Camera-type eye (tissue), 1 donor: ENCODE measurements around the gene SLC33A1. TPM values are rescaled to one million over a fixed set of nuclear protein-coding genes. Genes with fewer than 3 reads are reported as not detected.

ENCODE experiments used
- total RNA-seq: library from RNA; depleted of rRNA; stranded (reverse); fragments of >200 nt; gene quantifications from one replicate; pipeline ENCODE4 v1.2.3, GENCODE V29; 2014

Gene SLC33A1
- 38.5 TPM for total RNA-seq

DNA sequence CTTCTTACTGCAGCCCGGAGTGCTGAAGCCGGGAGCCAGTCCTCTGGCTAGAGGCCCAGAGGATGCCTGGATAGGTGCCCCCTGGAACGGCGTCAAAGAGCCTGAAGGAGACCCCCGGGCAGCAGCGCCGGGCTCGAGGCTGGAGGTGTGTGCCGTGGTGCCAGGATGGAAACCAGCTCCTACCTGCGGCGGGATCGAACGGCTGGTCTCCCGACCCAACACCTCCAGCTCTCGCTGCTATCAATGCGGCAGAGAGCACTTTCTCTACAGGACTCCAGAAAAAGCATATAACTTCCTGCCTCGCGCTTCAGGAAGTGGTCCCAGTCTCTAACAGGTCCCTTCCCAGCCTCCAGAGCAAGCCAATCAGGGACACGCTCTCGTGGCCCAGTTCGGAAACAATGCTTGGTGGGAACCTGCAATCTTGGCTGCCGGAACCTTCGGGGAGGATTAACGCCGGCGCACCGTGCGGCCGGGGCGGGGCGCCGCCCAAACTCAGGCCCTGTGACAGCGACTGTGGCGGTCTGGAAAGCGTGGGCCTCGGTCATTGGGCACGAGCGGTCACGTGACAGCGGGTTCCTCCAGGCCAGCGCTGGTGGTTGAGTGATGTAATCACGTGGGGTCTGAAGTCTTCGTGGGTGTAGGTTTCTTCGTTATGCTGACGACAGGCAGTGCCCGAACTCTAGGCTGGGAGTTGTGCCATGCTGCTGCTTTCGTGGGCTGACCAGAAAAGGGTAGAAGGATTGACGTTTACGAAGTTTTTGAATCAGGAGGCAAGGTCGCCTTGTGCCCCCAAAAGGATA is at the start of gene SLC33A1:
SLC33A1 (minus strand) TSS at position 287 of the 800 bp plus-strand sequence. CDS start 430 bp downstream, outside the sequence.

DNA sequence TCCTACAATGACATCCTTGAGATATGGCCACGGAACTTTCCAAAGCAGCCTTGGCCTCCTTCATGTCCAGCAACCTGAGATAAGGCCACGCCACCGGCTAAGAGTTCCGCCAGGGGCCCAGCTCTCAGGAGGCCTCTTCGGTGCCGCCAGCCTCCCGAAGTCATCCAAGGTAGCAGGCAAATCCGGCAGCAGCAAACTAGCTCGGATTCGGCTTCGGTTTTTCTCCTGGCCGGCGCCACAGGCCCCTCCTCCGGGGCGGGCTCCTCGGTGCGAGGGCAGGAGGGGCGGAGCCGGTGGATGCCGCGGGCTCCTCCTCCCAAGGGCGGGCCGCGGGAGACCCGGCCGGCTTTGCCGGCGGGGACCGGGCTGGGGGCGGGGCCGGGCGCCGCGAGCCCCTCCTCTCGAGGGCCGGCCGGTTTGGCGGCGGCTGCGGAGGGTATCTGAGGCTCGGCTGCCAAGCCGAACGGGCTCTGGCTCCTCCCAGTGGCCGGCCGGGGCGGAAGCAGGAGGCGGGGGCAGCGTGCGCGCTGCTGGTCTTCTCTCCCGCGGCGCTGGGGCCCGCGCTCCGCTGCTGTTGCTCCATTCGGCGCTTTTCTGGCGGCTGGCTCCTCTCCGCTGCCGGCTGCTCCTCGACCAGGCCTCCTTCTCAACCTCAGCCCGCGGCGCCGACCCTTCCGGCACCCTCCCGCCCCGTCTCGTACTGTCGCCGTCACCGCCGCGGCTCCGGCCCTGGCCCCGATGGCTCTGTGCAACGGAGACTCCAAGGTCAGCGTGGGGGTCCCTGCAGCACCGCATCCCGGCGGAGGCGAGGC is 16.1 kb upstream of the SLC33A1 start, which contains the start of gene GMPS:
GMPS (plus strand) TSS at position 518 of the 812 bp plus-strand sequence; CDS start at position 739, 221 bp downstream.

GRCh38 chr3:155805802-155806618 is 48.2 kb downstream of the SLC33A1 start, which contains the start of gene C3orf33:
Gene C3orf33 (minus strand): TSS chr3:155806278. CDS start chr3:155806252, 26 bp downstream.

Other genes starting within 250 kb of the SLC33A1 start
- gene PLCH1, start 109.4 kb downstream of the SLC33A1 start, total RNA-seq: 35.0 TPM
- 10.0 TPM for gene C3orf33, start 48.1 kb downstream of the SLC33A1 start, total RNA-seq
- gene GMPS, start 16.2 kb upstream of the SLC33A1 start, total RNA-seq: 46.5 TPM